OCI-M2 (cell line): ENCODE data around the gene FAT1.

Experiments used
- DNase-seq: peaks from one replicate; lab custom pipeline; 2025; ENCODE audit not compliant: unreplicated experiment; lab: John Stamatoyannopoulos, UW

Gene FAT1

DNA sequence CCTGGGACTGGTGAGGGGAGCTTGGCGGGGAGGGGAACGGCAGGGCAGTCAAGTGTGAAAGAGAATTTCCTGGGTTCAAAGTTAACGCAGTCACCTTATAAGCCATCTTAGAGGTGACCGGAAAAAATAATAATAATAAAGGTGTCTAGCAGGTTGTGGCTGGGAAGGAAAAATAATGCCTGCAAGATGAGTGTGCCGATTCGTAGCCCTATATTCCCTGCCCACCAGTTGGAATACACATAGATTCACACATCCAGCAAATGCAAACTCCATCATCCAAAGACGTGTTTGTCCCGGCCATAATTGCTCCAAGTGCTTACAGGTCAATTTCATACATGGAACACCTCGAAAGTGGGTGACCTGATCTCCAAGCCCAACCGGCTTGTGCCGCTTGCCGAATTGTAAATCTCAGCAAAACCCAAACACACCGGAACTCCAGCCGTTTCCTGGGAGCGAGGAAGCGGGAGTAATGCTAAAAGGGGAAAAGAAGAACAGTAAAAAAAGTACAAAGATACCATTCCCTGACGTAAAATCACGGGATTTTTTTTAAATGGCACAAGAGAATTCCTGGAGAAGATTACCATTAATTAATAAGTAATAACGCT, 1.3 kb upstream of the FAT1 start:
- DNase-seq: no peak

DNA sequence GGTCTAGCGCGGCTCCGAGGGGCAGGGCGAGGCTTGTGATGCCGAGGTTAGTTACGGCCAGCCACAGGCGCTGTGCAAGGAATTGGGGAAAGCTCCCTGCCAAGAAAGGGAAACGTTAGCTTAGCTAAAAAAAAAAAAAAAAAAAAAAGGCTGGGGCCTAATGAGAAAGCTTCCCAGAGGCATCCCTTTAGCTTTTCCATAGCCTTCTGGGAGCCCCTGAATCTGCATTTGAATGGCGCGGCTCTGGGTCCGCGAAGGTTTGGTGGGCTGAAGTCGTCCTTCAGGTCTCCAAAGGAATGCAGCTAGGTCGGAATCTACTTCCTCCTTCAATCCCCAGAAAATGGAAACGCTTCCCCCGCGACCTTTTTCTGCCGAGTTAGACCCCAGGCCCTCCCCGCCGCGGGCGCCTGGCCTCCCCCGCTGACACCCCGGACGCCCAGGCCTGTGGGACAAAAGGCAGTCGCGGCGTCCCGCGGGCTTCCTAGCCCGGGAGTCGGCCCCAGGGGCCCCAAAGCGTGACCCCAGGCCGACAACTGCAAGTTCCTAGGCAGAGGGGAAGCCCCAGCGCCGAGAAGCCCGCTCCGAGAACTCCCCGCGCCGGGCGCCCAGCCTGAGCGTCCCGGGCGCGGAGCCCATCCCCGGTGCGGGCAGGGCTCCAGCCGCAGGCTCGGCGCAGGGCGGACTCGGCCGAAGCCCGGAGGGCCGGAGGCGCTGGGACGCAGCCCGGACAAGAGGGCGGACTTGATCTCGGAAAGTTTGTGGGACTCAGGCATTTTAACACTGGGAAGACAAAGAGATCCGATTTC, 605 bp upstream of the FAT1 start:
- DNase-seq: no peak

GRCh38 chr4:186722796-186723291, 812 bp downstream of the FAT1 start:
- no peak for DNase-seq

DNA sequence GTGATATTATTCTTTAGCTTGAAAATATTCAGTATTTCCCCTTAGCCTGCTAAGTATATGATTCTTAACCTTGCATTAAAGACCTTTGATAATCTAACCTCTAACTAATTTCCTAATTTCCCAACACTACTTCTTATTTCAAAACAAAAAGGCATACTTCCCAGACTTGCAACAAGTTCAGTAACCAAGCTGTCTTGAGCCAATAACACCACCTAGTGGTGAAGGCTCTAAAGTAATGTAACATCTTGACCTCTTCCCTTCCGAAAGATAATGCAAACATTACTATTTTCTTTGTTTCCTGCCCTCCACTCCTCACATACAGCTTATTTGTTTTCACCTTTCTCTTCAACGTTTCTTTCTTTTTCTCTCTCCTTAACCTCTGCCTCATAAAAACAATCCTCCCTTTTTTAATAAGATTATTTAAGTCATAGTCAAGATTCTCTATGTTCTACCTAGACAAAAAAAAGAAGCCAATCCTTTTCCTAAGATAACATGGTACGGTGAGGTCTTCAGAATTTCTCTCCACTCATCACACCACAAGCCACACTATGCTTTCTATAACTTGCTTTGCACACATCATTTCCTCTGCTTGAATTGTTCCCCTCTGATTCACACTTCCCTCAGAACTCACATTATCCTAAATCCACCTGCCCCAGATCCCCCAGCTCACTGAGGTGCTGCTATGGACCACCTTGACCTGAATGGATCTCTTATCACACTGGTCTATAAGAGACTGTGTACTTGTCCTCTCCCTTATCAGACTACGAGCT, 3.5 kb downstream of the FAT1 start:
- no peak for DNase-seq

DNA sequence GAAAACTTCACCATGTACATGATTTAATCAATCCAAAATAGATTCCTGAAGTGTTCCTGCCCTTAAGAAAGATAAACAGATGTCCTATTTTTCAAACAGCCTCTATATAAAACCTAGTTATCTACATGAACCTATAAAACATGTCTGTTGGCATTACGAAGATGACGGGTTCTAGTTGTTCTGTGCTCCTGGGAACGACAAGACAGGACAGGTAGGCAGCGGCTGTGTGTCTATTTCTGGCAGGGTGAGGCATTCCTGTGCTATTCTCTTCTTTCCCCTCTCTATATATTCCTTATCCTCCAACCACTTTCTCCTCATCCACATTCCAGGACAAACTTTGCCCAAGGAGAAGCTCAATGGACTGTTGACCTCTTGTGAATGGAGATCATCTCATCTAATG, 6.1 kb downstream of the FAT1 start:
- DNase-seq: no peak

GRCh38 chr4:186715077-186715476, 8.6 kb downstream of the FAT1 start:
- DNase-seq: no peak

- DNase-seq: no peak
Observed at GRCh38 chr4:186714006-186714675, 9.5 kb downstream of the FAT1 start.

DNA sequence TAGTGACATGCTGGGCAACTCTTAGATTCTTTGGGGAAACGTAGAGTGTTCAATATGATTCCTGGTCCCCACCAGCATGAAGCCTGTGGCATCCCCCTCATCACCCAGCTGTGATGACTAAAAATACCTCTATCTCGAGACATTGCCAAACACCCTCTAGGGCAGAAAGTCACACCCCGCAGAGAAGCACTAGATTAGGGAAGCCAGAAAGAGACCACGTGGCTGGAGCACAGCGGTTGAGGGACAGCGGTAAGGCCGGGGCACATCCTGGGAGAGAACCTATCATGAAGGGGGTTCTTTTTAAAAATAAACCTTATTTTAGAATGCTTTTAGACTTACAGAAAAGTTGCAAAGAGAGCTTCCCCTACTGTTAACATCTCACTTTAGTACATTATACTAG, 11.0 kb downstream of the FAT1 start:
- no peak for DNase-seq

DNA sequence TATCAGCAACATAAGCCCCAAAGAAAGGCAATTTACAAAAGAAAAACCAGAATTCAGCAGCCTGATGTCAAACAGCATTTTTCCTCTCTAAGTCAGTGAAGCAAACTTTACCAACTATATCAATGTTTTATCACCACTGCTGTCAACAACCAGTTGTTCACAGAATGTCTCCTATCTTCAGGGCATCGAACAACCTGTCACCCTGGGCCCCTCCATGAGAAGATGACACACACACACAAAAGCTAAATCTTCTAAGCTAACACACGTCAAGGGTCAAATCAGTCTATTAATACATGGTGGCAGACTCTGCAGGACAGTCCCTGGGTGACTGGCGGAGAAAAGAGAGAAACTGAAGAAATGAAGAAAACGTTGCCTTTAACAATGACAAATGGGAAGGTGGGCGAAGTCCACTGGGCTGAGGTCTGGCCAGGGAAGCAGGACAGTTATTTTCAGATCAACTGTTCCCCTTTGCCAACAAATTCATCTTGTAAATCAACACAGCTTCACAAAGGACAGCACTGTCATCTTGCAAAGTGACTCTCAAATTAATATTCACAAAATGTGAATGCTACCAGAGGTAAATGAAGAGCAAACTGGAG, 13.0 kb downstream of the FAT1 start:
- DNase-seq: no peak

- DNase-seq: no peak
Observed at GRCh38 chr4:186709517-186709916, 14.1 kb downstream of the FAT1 start.

GRCh38 chr4:186708554-186708953, 15.1 kb downstream of the FAT1 start:
- DNase-seq: no peak

DNA sequence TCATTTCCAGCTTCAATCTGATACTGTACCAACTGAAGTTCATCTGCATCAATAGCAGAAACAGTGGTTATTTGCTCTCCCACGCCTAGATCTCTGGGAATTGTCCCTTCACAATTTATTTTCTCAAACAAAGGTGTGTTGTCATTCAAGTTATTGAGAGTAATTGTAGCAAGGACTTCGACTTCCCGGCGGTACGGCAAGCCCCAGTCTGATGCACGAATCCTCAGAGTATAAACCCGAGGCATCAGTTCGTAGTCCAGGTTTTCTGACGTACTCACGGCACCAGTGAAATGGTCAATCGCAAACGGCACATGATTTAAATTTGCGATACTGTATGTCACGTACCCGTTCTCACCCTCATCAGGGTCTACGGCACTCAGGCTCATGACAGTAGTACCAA, 15.7 kb downstream of the FAT1 start:
- DNase-seq: no peak

DNA sequence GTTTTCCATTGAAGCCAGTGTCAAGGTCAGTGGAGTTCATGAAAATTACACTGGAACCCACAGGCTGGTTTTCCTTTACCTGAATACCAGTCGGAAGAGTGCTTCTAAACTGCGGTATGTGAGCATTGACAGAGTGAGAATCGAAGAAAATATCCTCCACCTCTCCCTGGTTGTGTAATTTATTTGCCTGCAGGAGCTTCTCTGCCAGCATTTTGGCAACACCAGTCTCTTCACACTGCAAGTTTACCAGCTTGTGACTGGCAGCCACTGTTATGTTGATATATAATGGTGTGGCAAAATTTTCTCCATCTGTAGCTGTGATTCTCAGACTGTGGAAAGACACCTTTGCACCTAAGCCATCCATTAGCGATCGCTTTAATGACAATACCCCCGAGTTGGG, 16.1 kb downstream of the FAT1 start:
- DNase-seq: no peak

DNA sequence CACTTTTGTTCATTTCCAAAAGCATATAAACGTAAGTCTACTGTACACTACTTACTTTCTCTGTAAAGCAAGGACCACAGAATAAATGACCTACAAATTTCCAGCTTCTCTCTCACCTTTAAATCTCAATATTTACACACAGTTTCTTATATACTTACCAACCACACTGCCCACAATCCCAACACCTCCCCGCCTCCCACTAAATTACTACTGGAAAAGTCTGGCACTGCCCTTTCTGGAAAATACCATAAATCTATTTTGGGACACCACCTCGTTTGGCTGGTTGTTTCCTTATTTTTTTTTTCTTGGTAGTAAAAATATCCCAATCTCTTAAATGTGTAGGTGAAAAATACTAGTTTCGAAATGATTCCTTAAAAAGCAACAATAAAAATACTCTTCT, 19.6 kb downstream of the FAT1 start:
- no peak for DNase-seq

GRCh38 chr4:186703510-186703909, 20.1 kb downstream of the FAT1 start:
- DNase-seq: no peak

- no peak for DNase-seq
Observed at GRCh38 chr4:186702940-186703339, 20.7 kb downstream of the FAT1 start.

GRCh38 chr4:186702297-186702696, 21.4 kb downstream of the FAT1 start:
- no peak for DNase-seq

DNA sequence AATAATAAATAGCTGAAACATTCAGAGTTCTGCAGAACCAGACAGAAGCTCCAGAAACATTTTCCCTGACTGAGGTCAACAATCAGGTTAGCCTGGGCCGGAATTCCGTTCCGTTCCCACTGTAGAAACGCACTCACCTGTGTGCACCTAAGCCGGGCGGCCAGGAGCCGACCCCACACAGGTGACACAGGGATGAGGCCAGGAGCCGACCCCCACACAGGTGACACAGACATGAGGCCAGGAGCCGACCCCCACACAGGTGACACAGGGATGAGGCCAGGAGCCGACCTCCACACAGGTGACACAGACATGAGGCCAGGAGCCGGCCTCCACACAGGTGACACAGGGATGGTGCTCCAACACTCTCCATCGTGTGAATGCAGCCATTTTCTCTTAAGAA, 21.9 kb downstream of the FAT1 start:
- no peak for DNase-seq

GRCh38 chr4:186701273-186701672, 22.4 kb downstream of the FAT1 start:
- DNase-seq: no peak

DNA sequence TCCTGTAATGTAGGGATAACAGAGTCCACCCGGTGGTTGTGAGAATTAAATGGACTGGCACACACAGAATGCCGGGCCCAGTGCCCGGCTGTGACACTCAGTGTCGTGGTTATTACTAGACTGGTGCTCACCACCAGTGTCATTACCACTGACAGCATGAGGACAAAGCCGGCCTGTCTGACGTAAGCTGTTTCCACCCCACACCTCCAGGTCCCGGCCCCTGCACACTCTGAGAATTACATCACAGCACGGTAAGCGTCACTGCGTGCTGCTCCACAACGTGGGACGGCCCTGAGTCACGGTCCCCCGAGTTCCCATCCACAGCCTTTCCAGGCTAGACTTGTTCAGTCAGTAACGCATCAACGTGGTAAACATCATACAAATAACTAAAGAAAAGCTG, 22.9 kb downstream of the FAT1 start:
- no peak for DNase-seq

GRCh38 chr4:186699881-186700397, 23.7 kb downstream of the FAT1 start:
- no peak for DNase-seq
